Karpas-422 (cell line): ENCODE measurements around the gene TAF11L10. TPM values are rescaled to one million over a fixed set of nuclear protein-coding genes. Genes with fewer than 3 reads are reported as not detected.
"Not testable (repeated sequence)": the region's sequence is repeated elsewhere in the genome, so short reads cannot be mapped to it uniquely, and the experiment has no call there.

ENCODE experiments used
- DNase-seq: peaks from one replicate; pipeline ENCODE4 v3.0.0-alpha.2; 2015
- H2AFZ ChIP-seq: fragments of 200-600 bp; sonication (generic); 2 replicates; pipeline ENCODE4 v1.6.1; 2014; ENCODE audit warnings: antibody characterized with exemption, low read length, mixed read lengths
- H3K27ac ChIP-seq: fragments of 200-600 bp; sonication (generic); 2 replicates; pipeline ENCODE4 v1.5.1; 2014; ENCODE audit warnings: mild to moderate bottlenecking, low read length, moderate library complexity
- H3K27me3 ChIP-seq: fragments of 200-600 bp; sonication (generic); 2 replicates; pipeline ENCODE4 v1.6.1; 2014; ENCODE audit warnings: low read length, mixed read lengths
- H3K36me3 ChIP-seq: fragments of 200-600 bp; sonication (generic); 2 replicates; pipeline ENCODE4 v1.6.1; 2014; ENCODE audit warnings: low read length, mixed read lengths; ENCODE audit not compliant: insufficient read depth
- H3K4me1 ChIP-seq: fragments of 200-600 bp; sonication (generic); 2 replicates; pipeline ENCODE4 v1.6.1; 2014; ENCODE audit warnings: mild to moderate bottlenecking, low read length, mixed read lengths
- H3K4me2 ChIP-seq: fragments of 200-600 bp; sonication (generic); 2 replicates; pipeline ENCODE4 v1.6.1; 2014; ENCODE audit warnings: low read length, low read depth, mild to moderate bottlenecking; ENCODE audit not compliant: poor library complexity, severe bottlenecking
- H3K4me3 ChIP-seq: fragments of 200-600 bp; sonication (generic); 2 replicates; pipeline ENCODE4 v1.5.1; 2014; ENCODE audit warnings: mild to moderate bottlenecking, antibody characterized with exemption, low read length, mixed read lengths
- H3K79me2 ChIP-seq: fragments of 200-600 bp; sonication (generic); 2 replicates; pipeline ENCODE4 v1.6.1; 2014; ENCODE audit warnings: mild to moderate bottlenecking, low read length, mixed read lengths
- H3K9ac ChIP-seq: fragments of 200-600 bp; sonication (generic); 2 replicates; pipeline ENCODE4 v1.6.0; 2014; ENCODE audit warnings: low read length
- H3K9me2 ChIP-seq: fragments of 200-600 bp; sonication (generic), shearing (Covaris generic); replicated peaks from 2 replicates; pipeline ENCODE4 v1.6.0; 2014; ENCODE audit warnings: mild to moderate bottlenecking, low read length, moderate library complexity; ENCODE audit not compliant: insufficient read depth
- H3K9me3 ChIP-seq: fragments of 300-700, 200-600 bp; sonication (generic); 2 replicates; pipeline ENCODE4 v1.6.1; 2014; ENCODE audit warnings: low read length, mixed read lengths
- H4K20me1 ChIP-seq: fragments of 200-600 bp; sonication (generic); 2 replicates; pipeline ENCODE4 v1.6.1; 2014; ENCODE audit warnings: mild to moderate bottlenecking, antibody characterized with exemption, low read length, low read depth; ENCODE audit not compliant: insufficient read depth
- small RNA-seq: library from RNA; depleted of rRNA; stranded (forward); fragments of <200 nt; gene quantifications from one replicate; pipeline ENCODE3, GENCODE V24; 2014
- total RNA-seq: library from RNA; depleted of rRNA; stranded (reverse); fragments of >200 nt; shearing (Covaris generic); gene quantifications from 2 replicates; pipeline ENCODE4 v1.2.3, GENCODE V29; 2014; ENCODE audit warnings: low replicate concordance; rRNA removed

The TAF11L10 gene
- total RNA-seq, 1 experiment from 2014 or later = not detected

DNA sequence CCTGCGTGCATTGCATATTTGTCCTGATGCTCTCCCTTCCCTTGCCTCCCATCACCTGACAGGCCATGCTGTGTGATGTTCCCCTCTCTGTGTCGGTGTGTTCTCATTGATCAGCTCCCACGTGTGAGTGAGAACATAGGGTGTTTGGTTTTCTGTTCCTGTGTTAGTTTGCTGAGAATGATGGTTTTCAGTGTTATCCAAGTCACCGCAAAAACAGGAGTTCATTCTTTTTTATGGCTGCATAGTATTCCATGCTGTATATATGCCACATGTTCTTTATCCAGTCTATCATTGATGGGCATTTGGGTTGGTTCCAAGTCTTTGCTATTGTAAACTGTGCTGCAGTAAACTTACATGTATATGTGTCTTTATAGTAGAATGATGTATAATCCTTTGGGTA, 9.8 kb upstream of the TAF11L10 start:
- not testable (repeated sequence) for H3K9me2 ChIP-seq, DNase-seq, H3K9me3 ChIP-seq, H4K20me1 ChIP-seq, H3K27ac ChIP-seq, H3K36me3 ChIP-seq, H3K4me1 ChIP-seq, H3K4me3 ChIP-seq, H3K79me2 ChIP-seq, H3K9ac ChIP-seq, H3K27me3 ChIP-seq, H3K4me2 ChIP-seq, H2AFZ ChIP-seq

GRCh38 chr5:17604951-17605350, 7.3 kb upstream of the TAF11L10 start:
- Histone ChIP-seq H2AFZ (no peak overlapping the region), H3K4me3 (no peak overlapping the region), H4K20me1 (no peaks in the 10 kb centered on the region), H3K79me2 (no peaks in the 10 kb centered on the region), H3K9ac (no peak overlapping the region), H3K9me2 (no peaks in the 10 kb centered on the region), H3K36me3 (no peaks in the 10 kb centered on the region), H3K9me3 (peaks cover 5% of the 10 kb centered on the region; the same call in 1 of the 2 replicates), H3K27me3 (no peaks in the 10 kb centered on the region), H3K4me1 (no peaks in the 10 kb centered on the region), H3K27ac (no peak overlapping the region), H3K4me2 (no peak overlapping the region)
- no peak for DNase-seq

GRCh38 chr5:17603880-17604279, 6.3 kb upstream of the TAF11L10 start, which contains the start of gene TAF11L11:
Gene TAF11L11, plus strand, starts transcription at chr5:17604183.
- not testable (repeated sequence) for H3K9me3 ChIP-seq, H3K27me3 ChIP-seq

GRCh38 chr5:17594255-17594654, 3.4 kb downstream of the TAF11L10 start, which contains the start of gene TAF11L9:
Gene TAF11L9, minus strand, starts transcription at chr5:17594394.
- not testable (repeated sequence) for H3K79me2 ChIP-seq, DNase-seq, H3K9me3 ChIP-seq, H3K4me1 ChIP-seq, H4K20me1 ChIP-seq, H3K9me2 ChIP-seq, H3K27me3 ChIP-seq, H3K4me2 ChIP-seq, H3K27ac ChIP-seq, H3K4me3 ChIP-seq, H3K9ac ChIP-seq, H2AFZ ChIP-seq, H3K36me3 ChIP-seq

More at GRCh38 chr5:17603880-17604279, 6.3 kb upstream of the TAF11L10 start, which contains the start of gene TAF11L11:
- H3K9ac ChIP-seq, H3K79me2 ChIP-seq, H2AFZ ChIP-seq, H3K36me3 ChIP-seq, H3K4me2 ChIP-seq, DNase-seq, H3K4me3 ChIP-seq, H3K4me1 ChIP-seq, H3K9me2 ChIP-seq, H3K27ac ChIP-seq, H4K20me1 ChIP-seq: not testable (repeated sequence)

GRCh38 chr5:17590860-17591259, 6.8 kb downstream of the TAF11L10 start, which contains the start of gene TAF11L8:
Gene TAF11L8, minus strand, starts transcription at chr5:17590960.
- not testable (repeated sequence) for H3K9ac ChIP-seq, H3K4me3 ChIP-seq, H3K4me1 ChIP-seq, H4K20me1 ChIP-seq, H3K9me3 ChIP-seq, H3K36me3 ChIP-seq, H3K9me2 ChIP-seq, H3K4me2 ChIP-seq, H3K27ac ChIP-seq, H3K27me3 ChIP-seq, H2AFZ ChIP-seq, DNase-seq, H3K79me2 ChIP-seq

- H3K27me3 ChIP-seq, H4K20me1 ChIP-seq, DNase-seq, H3K9me2 ChIP-seq, H3K36me3 ChIP-seq, H3K4me1 ChIP-seq, H3K27ac ChIP-seq, H3K9ac ChIP-seq, H3K9me3 ChIP-seq, H2AFZ ChIP-seq, H3K4me3 ChIP-seq, H3K4me2 ChIP-seq, H3K79me2 ChIP-seq: not testable (repeated sequence)
Measured at GRCh38 chr5:17585658-17586057, 12.0 kb downstream of the TAF11L10 start, which contains the start of gene TAF11L7. Gene TAF11L7, minus strand, starts transcription at chr5:17585758.

Small RNA genes within 50 kb of the gene (small RNA-seq; reads per million reads assigned to genes)
- gene AC233724.1 (not detected), gene AC233724.3 (not detected), gene AC233724.4 (not detected), gene AC233724.6 (not detected), gene AC233724.7 (not detected)

Other genes with a start within 250 kb of the TAF11L10 start
- gene TAF11L2, start 99.6 kb downstream of the TAF11L10 start, total RNA-seq = not detected in 2 replicates
- gene TAF11L3, start 79.5 kb downstream of the TAF11L10 start, total RNA-seq = not detected in 2 replicates
- not detected in 2 replicates for gene TAF11L4, start 76.0 kb downstream of the TAF11L10 start, total RNA-seq
- gene TAF11L5, start 72.6 kb downstream of the TAF11L10 start, total RNA-seq = not detected in 2 replicates
- gene TAF11L6, start 69.2 kb downstream of the TAF11L10 start, total RNA-seq = not detected in 2 replicates
- gene TAF11L7, start 12.1 kb downstream of the TAF11L10 start, total RNA-seq = not detected in 2 replicates
- gene TAF11L8, start 6.9 kb downstream of the TAF11L10 start, total RNA-seq = not detected in 2 replicates
- not detected in 2 replicates for gene TAF11L9, start 3.4 kb downstream of the TAF11L10 start, total RNA-seq
- not detected in 2 replicates for gene TAF11L11, start 6.4 kb upstream of the TAF11L10 start, total RNA-seq
- not detected in 2 replicates for gene TAF11L12, start 12.6 kb upstream of the TAF11L10 start, total RNA-seq
- gene TAF11L13, start 34.3 kb upstream of the TAF11L10 start, total RNA-seq = not detected in 2 replicates
- not detected in 2 replicates for gene TAF11L14, start 36.6 kb upstream of the TAF11L10 start, total RNA-seq